Measurements from ENCODE around the gene PLEKHG5.
A peak's percentile ranks its signal among the peaks of the same experiment; 100 is the strongest.

Gene PLEKHG5

DNA sequence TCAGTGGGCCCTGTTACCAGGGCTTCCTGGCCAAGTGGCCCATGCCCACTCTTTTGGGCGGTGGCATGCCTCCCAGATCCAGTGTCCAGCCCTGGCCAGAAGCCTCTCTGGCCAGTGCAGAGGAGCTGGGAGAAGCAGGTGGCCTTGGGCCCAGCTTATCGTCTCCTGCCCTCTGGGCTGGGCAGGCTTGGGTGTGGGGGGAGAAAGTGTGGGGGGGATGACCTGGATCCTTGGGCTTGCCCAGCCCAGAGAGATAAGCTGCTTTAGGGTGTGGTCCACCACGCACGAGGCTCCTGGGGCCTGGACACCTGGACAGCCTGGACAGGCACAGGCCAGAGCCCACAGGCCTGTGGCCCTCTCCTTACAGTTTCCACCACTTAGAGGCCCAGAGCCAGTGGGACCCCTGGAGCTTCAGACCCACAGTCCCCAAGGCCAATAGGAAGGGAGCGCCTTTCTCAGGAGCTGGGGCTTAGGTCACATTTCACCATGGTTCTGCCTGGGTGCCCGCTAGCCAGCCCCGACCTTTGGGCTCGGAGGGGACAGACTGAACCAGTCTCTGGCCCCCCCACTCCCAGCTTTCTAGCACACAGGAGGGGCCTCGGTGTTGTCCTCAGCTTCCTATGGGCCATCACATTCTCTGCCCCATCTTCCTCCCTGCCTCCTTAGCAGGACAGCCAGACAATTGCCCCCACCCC is 65.0 kb downstream of the PLEKHG5 start:
- DNase-seq (ENCODE audit: low read depth): no peak

DNA sequence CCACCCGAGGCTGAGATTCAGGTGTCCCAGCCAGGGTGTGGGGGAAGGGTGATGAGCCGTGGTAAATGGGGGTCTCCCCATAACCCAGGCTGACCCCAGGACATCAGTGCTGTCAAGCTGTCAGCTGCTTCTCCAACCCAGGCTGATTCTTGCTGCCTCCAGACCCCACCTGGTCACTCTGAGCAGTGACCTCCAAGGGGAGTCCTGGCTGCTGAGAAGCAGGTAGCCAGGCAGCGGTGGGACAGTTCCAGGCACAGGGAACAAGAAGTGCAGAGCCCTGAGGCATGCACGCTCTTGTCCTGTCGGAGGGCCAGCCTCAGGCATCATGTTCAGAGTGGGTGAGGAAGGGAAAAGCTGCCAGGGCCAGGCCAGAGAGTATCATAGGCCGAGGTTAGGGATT is 65.8 kb downstream of the PLEKHG5 start:
- no peak for DNase-seq (ENCODE audit: low read depth)

DNA sequence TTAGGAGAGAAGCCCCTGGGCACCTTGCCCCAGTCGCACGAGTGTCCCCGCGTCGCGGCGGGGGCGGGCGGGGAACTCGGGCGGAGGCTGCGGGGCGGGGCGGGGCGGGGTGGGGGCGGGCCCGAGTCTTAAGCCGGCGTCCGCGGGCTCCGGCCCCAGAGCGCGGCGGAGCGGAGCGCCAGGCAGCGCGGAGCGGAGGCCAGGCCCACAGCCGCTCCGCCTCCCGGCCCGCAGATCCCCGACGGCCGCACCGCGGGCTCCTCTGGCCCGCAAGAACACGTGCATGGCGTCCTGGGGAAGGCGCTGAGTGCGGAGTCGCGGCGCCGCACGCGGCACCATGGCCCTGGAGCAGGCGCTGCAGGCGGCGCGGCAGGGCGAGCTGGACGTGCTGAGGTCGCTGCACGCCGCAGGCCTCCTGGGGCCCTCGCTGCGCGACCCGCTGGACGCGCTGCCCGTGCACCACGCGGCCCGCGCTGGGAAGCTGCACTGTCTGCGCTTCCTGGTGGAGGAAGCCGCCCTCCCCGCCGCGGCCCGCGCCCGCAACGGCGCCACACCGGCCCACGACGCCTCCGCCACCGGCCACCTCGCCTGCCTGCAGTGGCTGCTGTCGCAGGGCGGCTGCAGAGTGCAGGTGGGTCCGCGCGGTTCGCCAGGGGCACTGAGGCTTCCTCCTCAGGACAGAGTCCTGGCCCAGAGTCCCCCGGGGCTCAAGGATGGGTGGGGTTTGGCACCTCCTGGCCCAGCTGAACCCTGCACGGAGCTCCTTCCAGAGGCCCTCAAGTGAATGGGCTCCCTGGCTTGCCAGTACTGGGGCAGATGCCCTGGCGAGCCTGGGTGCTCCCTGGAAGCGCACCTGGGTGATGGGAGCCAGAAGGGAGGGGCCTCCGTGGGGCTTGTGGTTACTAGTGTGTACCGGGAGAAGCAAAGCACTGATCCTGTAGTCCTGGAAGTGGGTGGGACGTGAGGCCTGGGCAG is 66.6 kb downstream of the PLEKHG5 start, which contains the start of gene ESPN:
Gene ESPN (plus strand): TSS at position 158 of the 975 bp plus-strand sequence. CDS start 180 bp downstream, at position 338.
- DNase-seq (ENCODE audit: low read depth): no peak

DNA sequence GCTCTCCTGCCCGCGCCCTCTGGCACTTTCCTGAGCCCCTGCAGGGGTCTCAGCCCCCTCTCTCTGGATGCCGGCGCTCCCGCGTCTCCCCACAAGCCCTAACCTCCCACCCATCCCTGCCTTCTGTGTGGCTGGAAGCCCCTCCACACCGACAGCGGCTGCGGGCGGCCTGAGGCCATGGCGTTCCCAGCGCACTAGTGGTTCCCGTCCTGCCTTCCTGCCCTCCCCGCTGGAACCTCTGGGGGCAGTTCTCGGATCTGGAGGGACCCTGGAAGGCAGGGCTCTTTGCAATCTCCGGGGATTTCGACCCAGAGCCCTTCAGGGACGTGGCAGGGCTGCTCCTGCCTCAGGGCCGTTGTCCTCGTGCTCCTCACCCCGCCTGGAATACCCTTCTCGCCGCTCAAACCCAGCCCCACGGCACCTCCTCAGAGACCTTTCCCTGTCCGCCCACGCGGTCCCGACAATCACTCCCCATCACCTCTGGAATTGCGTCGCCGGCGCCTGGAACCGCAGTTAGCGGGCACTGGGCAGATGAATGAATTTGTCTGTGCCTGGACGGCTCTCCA is 67.4 kb downstream of the PLEKHG5 start:
- DNase-seq (ENCODE audit: low read depth): no peak

DNA sequence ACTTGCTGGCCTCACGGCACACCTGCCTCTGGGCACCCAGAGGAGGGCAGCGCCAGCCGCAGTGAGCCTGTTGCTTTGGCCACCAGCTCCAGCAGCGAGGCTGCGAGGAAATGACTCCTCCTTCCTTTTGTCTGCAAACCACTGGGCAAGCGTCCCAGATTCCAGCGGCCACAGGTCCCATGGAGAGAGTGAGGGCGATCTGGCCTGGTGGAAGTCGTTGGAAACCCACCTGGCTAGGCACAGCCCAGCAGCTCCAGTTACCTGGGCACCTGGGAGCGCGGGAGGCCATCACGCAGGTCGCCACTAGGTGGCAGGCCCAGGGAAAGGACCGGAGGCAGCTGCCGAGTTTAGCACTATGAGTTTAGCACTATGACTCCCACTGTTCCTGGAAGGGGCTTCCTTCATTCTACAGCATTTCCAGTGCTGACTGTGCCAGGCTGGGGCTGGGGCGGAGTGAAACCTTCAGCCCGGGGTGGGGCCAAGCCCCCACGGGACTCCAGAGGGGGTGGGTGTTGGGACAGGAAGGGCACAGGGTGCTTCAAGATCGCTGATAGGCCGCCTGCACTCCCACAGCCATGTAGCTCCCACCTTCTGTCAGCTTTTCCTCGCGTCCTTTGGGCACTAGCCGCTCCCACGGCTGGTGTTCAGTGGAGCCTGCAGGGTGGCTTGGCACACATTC is 68.0 kb downstream of the PLEKHG5 start:
- peak; percentile 65 for DNase-seq (ENCODE audit: low read depth)

DNA sequence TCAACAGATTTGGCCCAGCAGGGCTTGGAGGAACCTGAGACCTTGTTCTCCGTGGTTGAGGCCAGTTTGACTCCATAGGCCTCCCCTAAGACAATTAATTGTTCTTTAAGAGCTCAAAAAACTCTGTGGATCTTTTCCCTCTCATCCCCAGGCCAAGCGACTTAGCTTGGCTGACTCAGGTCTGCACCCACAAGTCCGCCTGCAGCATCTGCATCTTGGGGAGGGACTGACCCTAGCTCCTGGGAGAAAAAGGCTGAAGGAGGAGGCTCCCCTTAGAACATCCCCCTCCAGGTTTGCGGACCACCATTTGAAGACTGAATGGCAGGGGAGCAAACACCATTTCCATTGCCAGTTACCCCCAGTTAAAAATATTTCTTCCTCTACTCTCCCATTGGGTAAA is 70.2 kb downstream of the PLEKHG5 start:
- DNase-seq (ENCODE audit: low read depth): no peak

DNA sequence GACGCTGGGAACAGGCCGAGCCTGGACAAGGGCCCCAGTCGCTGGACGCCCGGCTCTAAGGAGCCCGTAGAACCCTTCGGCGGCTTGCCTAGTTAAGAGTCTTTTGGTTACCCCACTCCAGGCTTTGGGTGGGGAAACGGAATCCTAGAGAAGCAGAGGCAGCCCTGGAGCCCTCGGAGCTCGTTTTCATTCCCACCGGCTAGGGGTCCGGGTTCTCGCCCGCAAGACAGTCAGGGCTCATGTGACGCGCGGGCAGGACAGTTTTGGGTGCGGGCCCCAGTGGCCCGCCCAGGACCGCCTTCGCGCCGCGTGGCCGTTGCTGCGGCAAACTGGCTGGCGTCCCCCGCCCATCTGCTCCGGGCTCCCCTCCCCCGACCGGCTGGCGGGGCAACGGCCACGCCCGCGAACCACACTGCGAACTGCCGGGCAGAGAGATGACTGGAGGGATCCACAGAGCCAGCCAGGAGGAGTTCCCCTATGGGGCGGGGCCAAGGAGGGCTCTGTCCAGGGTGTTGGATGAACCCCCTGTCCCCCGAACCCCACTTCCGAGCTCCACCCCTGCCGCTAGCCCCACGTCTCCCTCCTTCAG is 70.9 kb downstream of the PLEKHG5 start:
- DNase-seq (ENCODE audit: low read depth): no peak

DNA sequence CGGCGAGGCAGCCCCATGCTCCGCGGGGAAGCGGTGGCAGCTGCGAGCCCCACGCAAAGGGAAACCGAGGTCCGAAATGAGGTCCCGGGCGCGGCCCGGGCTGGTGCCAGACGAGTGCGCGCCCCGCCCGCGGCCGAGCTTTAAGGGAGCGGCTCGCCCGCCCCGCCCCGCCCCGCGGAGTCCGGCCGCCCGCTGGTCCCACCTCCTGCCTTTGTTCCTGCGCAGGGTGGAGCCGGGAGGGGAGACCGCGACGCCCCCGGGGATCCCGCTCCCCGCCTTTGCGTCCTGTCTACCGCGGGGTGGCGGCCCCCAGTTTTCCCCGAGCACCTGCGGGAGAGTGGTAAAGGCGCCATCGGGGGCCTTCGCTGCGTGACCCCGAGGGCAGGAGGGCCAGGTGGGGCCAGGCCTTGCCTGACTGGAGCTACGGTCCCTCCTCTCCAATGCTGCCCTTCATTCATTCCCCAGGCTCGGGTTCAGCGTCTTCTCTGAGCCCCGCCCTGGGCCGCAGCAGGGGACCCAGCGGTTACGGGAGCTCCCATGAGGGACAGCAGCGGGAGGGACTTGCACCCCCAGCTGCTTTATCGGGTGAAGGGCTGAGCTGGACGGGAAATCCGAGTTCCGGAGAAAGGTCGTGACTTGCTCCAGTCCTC is 71.5 kb downstream of the PLEKHG5 start, which contains the start of gene HES2:
Gene HES2 (minus strand): TSS at position 116 of the 650 bp plus-strand sequence. CDS start 99 bp downstream, at position 17.
- DNase-seq (ENCODE audit: low read depth): no peak

DNA sequence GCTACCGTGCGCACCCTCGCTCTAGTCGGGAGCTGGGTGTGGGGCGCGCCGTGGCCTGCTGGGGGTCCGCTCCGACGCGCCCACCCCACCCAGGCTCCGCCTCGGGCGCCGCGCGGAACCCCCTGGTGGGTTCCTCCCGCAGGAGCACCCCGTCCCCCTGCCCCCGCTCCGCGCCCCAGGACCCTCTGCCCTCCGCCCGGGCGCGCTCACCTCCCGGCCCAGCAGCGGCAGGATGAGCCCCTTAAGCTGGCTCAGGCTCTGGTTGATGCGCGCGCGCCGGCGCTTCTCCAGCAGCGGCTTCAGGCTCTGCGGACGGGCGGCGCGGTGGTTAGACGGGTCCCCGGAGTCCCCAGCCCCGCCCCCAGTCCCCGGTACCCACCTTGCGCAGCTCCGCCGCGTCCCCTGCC is 72.1 kb downstream of the PLEKHG5 start:
- DNase-seq (ENCODE audit: low read depth): no peak

DNA sequence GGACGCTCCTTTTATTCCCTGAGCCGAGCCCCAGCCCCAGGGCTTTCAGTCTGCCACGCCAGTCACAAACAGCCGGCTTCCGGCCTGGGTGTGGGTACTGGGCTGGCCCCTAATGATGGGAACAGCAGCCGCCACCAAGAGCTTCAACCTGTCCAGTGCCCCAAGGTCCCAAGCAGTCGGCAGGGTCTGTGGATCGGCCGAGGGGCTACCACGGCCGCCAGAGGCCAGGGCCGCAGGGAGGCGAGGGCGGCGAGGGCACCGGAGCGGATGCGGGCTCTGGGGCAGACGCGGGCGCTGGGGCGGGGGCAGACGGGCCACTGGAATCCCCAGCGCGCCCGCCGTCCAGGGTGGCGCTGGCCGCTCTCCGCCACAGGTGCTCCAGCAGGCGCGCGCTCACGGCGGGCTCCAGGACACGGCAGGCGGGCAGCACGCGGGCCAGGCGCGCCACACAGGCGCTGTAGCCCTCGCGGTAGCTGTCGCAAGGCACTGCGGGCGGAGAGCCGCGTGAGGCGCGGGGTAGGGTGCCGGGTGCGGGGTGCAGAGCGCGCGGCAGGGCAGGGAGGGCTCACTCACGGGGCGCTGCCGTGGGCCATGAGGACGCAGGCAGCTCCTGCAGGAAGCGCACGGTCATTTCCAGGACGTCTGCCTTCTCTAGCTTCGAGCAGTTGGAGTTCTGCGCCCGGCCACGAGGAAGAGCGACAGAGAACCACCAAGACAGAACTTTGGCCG is 72.6 kb downstream of the PLEKHG5 start:
- no peak for DNase-seq (ENCODE audit: low read depth)

DNA sequence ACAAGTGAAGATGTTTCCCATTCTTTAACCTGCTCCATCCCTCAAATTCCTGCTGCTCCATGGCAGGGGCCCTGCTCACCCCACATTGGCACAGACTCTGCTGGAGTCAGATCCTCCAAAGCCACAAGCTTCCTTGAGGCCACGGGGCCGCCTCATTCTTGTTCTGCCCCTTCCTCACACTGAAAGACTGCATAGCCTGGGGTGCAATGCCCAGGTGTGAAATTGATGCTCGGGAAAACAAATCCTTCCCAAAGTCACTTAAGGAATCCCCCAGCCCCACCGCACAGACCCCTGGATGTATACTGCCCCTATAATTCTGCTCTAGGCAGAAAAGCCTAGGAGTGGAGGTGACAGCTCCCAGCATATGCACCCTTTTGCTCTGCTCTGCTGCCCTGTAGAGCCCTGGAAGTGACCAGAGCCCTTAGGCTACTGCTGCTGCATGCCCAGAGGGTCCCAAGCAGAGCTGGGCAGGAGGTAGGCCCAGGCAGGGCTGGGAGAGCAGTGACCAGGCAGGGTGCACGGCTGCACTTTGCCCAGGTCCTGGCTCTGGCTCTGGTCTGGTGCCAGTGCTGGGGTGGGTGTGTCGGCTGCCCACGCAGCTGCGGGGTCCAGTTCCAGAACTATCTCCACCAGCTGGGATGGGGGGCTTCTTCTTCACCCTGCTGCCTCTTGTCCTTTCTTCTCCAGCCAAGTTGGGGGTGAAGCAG is 73.4 kb downstream of the PLEKHG5 start:
- no peak for DNase-seq (ENCODE audit: low read depth)
